ENCODE data around the gene PRAF2.

GRCh38 chrX:49058794-49059193 lies 15.0 kb downstream of the PRAF2 start, which contains the start of gene CCDC120:
- TF ChIP-seq, protein P1, sequence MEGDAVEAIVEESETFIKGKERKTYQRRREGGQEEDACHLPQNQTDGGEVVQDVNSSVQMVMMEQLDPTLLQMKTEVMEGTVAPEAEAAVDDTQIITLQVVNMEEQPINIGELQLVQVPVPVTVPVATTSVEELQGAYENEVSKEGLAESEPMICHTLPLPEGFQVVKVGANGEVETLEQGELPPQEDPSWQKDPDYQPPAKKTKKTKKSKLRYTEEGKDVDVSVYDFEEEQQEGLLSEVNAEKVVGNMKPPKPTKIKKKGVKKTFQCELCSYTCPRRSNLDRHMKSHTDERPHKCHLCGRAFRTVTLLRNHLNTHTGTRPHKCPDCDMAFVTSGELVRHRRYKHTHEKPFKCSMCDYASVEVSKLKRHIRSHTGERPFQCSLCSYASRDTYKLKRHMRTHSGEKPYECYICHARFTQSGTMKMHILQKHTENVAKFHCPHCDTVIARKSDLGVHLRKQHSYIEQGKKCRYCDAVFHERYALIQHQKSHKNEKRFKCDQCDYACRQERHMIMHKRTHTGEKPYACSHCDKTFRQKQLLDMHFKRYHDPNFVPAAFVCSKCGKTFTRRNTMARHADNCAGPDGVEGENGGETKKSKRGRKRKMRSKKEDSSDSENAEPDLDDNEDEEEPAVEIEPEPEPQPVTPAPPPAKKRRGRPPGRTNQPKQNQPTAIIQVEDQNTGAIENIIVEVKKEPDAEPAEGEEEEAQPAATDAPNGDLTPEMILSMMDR (IDR thresholded peaks at IDR 0.05 in 4 of 5, conservative IDR thresholded peaks at IDR 0.05 in 1 of 5): no peak
- no peak for TF ChIP-seq POLR2A (IDR thresholded peaks at IDR 0.05)

Measured in gastrocnemius medialis (tissue), 4 donors.